Activated CD4-positive, alpha-beta T cell treated with anti-CD3 and anti-CD28 coated beads for 4 hours (primary cell): Measurements from ENCODE around the gene C2.
"Not testable (repeated sequence)": the region's sequence is repeated elsewhere in the genome, so short reads cannot be mapped to it uniquely, and the experiment has no call there.

Experiments
- DNase-seq, 2 donors: peaks; one replicate each; pipeline ENCODE4 v3.0.0-alpha.2; 2020

C2 gene

GRCh38 chr6:31981744-31982143 lies 54.2 kb downstream of the C2 start, which contains the start of gene C4A:
C4A (plus strand) TSS chr6:31982057; CDS start chr6:31982108, 51 bp downstream.
- DNase-seq = not testable (repeated sequence)

GRCh38 chr6:31989363-31989762 lies 61.8 kb downstream of the C2 start:
- DNase-seq = not testable (repeated sequence)

- DNase-seq = not testable (repeated sequence)
Measured at GRCh38 chr6:31994421-31994820, 66.9 kb downstream of the C2 start.
